HEK293 (cell line): ENCODE measurements around the gene ARHGAP10.

Source experiments
- CTCF ChIP-seq: fragments of 450-650 bp; formaldehyde crosslinking; IDR thresholded peaks from 2 replicates; pipeline ENCODE4 v1.5.1; 2016; ENCODE audit warnings: missing biosample characterization, missing genetic modification characterization
- HOXA7 ChIP-seq: sonication (generic); formaldehyde crosslinking; IDR thresholded peaks from 2 replicates; pipeline ENCODE4 v1.8.1; 2022; ENCODE audit warnings: missing genetic modification reagents, borderline replicate concordance
- HOXC10 ChIP-seq: sonication (generic); formaldehyde crosslinking; IDR thresholded peaks from 2 replicates; pipeline ENCODE4 v1.8.1; 2023; ENCODE audit warnings: mild to moderate bottlenecking, missing genetic modification reagents
- KLF9 ChIP-seq: fragments of 450-650 bp; formaldehyde crosslinking; IDR thresholded peaks from 2 replicates; pipeline ENCODE4 v1.5.1; 2016; ENCODE audit warnings: missing biosample characterization, missing genetic modification characterization, low read depth
- PATZ1 ChIP-seq: fragments of 450-650 bp; formaldehyde crosslinking; IDR thresholded peaks from 2 replicates; pipeline ENCODE4 v1.5.1; 2016; ENCODE audit warnings: missing biosample characterization, missing genetic modification characterization
- SALL2 ChIP-seq: fragments of 450-650 bp; formaldehyde crosslinking; IDR thresholded peaks from 2 replicates; pipeline ENCODE4 v1.5.0; 2017; ENCODE audit warnings: missing biosample characterization, mild to moderate bottlenecking, missing genetic modification characterization, borderline replicate concordance
- YY1 ChIP-seq: fragments of 450-650 bp; formaldehyde crosslinking; IDR thresholded peaks from 2 replicates; pipeline ENCODE4 v1.5.1; 2018; ENCODE audit warnings: missing biosample characterization, missing genetic modification characterization
- ZBTB7A ChIP-seq: fragments of 450-650 bp; formaldehyde crosslinking; IDR thresholded peaks from 2 replicates; pipeline ENCODE4 v1.5.1; 2016; ENCODE audit warnings: low read depth, missing biosample characterization, missing genetic modification characterization
- ZNF146 ChIP-seq: fragments of 450-650 bp; formaldehyde crosslinking; IDR thresholded peaks from 2 replicates; pipeline ENCODE4 v1.5.1; 2016; ENCODE audit warnings: missing biosample characterization, missing genetic modification characterization
- ZNF37A ChIP-seq: fragments of 450-650 bp; IDR thresholded peaks from 2 replicates; pipeline ENCODE4 v1.5.1; 2018; ENCODE audit warnings: missing biosample characterization, missing genetic modification characterization
- ZNF473 ChIP-seq: fragments of 450-650 bp; formaldehyde crosslinking; IDR thresholded peaks from 2 replicates; pipeline ENCODE4 v1.5.1; 2017; ENCODE audit warnings: missing biosample characterization, missing genetic modification characterization
- ZNF707 ChIP-seq: fragments of 450-650 bp; formaldehyde crosslinking; IDR thresholded peaks from 2 replicates; pipeline ENCODE4 v1.5.1; 2016; ENCODE audit warnings: missing biosample characterization, missing genetic modification characterization
- ZSCAN18 ChIP-seq: fragments of 450-650 bp; formaldehyde crosslinking; IDR thresholded peaks from 2 replicates; pipeline ENCODE4 v1.5.1; 2016; ENCODE audit warnings: missing biosample characterization, missing genetic modification characterization

GRCh38 chr4:147816382-147817254 is 84.7 kb downstream of the ARHGAP10 start:
- TF ChIP-seq CTCF (tag by site-specific recombination) (no peak), PATZ1 (tag by site-specific recombination) (no peak), HOXC10 (no peak), KLF9 (tag by site-specific recombination) (no peak), ZNF146 (tag by site-specific recombination) (no peak), ZNF37A (tag by site-specific recombination) (no peak), YY1 (tag by site-specific recombination) (no peak), ZNF707 (tag by site-specific recombination) (no peak), SALL2 (tag by site-specific recombination) (no peak), ZNF473 (tag by site-specific recombination) (no peak), HOXA7 (CRISPR knock-in tag) (no peak), ZBTB7A (tag by site-specific recombination) (no peak), ZSCAN18 (tag by site-specific recombination) (no peak)
